ENCODE data around the gene PHB1. TPM values are rescaled to one million over a fixed set of nuclear protein-coding genes. Genes with fewer than 3 reads are reported as not detected.
A peak's percentile ranks its signal among the peaks of the same experiment; 100 is the strongest.

The PHB1 gene
- total RNA-seq, 1 donor from 2014 or later, result 128 TPM

- Mint-ChIP-seq H3K36me3 (ENCODE audit: unreplicated experiment) (peaks cover 16% of the 10 kb centered on the region), H3K4me1 (ENCODE audit: unreplicated experiment) (peaks cover 18% of the 10 kb centered on the region), H3K27ac (ENCODE audit: unreplicated experiment) (peak overlapping the region; percentile 87), H3K9me3 (ENCODE audit: unreplicated experiment) (no peaks in the 10 kb centered on the region), H3K4me3 (ENCODE audit: unreplicated experiment) (peak overlapping the region; percentile 100), H3K27me3 (ENCODE audit: unreplicated experiment) (peaks cover 10% of the 10 kb centered on the region)
- TF ChIP-seq CTCF (IDR thresholded peaks at IDR 0.05), result no peak
- DNase-seq (ENCODE audit: extremely low spot score, unreplicated experiment), result no peak
These were observed 436 bp downstream of the PHB1 start for GRCh38 chr17:49414271-49414621.

- Mint-ChIP-seq H3K27ac (ENCODE audit: unreplicated experiment) (no peak overlapping the region), H3K36me3 (ENCODE audit: unreplicated experiment) (peaks cover 54% of the 10 kb centered on the region), H3K27me3 (ENCODE audit: unreplicated experiment) (no peaks in the 10 kb centered on the region), H3K9me3 (ENCODE audit: unreplicated experiment) (no peaks in the 10 kb centered on the region), H3K4me1 (ENCODE audit: unreplicated experiment) (peaks cover 18% of the 10 kb centered on the region), H3K4me3 (ENCODE audit: unreplicated experiment) (no peak overlapping the region)
- DNase-seq (ENCODE audit: extremely low spot score, unreplicated experiment), result no peak
- no peak for TF ChIP-seq CTCF (IDR thresholded peaks at IDR 0.05)
These were observed 5.6 kb downstream of the PHB1 start for GRCh38 chr17:49409066-49409465.

GRCh38 chr17:49407981-49408501, 6.6 kb downstream of the PHB1 start:
- H3K4me1 Mint-ChIP-seq (ENCODE audit: unreplicated experiment), result peaks cover 15% of the 10 kb centered on the region
- H3K36me3 Mint-ChIP-seq (ENCODE audit: unreplicated experiment), result peaks cover 60% of the 10 kb centered on the region
- H3K27me3 Mint-ChIP-seq (ENCODE audit: unreplicated experiment), result no peaks in the 10 kb centered on the region
- no peak overlapping the region for H3K4me3 Mint-ChIP-seq (ENCODE audit: unreplicated experiment)
- DNase-seq (ENCODE audit: extremely low spot score, unreplicated experiment), result peak; percentile 93
- no peaks in the 10 kb centered on the region for H3K9me3 Mint-ChIP-seq (ENCODE audit: unreplicated experiment)
- H3K27ac Mint-ChIP-seq (ENCODE audit: unreplicated experiment), result peak overlapping the region; percentile 35
- peak; percentile 98 for TF ChIP-seq CTCF (IDR thresholded peaks at IDR 0.05)

- Mint-ChIP-seq H3K4me1 (ENCODE audit: unreplicated experiment) (peaks cover 12% of the 10 kb centered on the region), H3K27me3 (ENCODE audit: unreplicated experiment) (no peaks in the 10 kb centered on the region), H3K9me3 (ENCODE audit: unreplicated experiment) (no peaks in the 10 kb centered on the region), H3K27ac (ENCODE audit: unreplicated experiment) (no peak overlapping the region), H3K4me3 (ENCODE audit: unreplicated experiment) (no peak overlapping the region), H3K36me3 (ENCODE audit: unreplicated experiment) (peaks cover 62% of the 10 kb centered on the region)
- no peak for TF ChIP-seq CTCF (IDR thresholded peaks at IDR 0.05)
- DNase-seq (ENCODE audit: extremely low spot score, unreplicated experiment), result no peak
These were observed 7.6 kb downstream of the PHB1 start for GRCh38 chr17:49407086-49407485.

- TF ChIP-seq CTCF (IDR thresholded peaks at IDR 0.05), result no peak
- peaks cover 12% of the 10 kb centered on the region for H3K4me1 Mint-ChIP-seq (ENCODE audit: unreplicated experiment)
- H3K36me3 Mint-ChIP-seq (ENCODE audit: unreplicated experiment), result peaks cover 56% of the 10 kb centered on the region
- no peaks in the 10 kb centered on the region for H3K9me3 Mint-ChIP-seq (ENCODE audit: unreplicated experiment)
- no peak overlapping the region for H3K4me3 Mint-ChIP-seq (ENCODE audit: unreplicated experiment)
- no peak for DNase-seq (ENCODE audit: extremely low spot score, unreplicated experiment)
- H3K27me3 Mint-ChIP-seq (ENCODE audit: unreplicated experiment), result no peaks in the 10 kb centered on the region
- no peak overlapping the region for H3K27ac Mint-ChIP-seq (ENCODE audit: unreplicated experiment)
These were observed 8.1 kb downstream of the PHB1 start for GRCh38 chr17:49406421-49407061.
